ENCODE results near the gene TMSB4X. TPM values are rescaled to one million over a fixed set of nuclear protein-coding genes. Genes with fewer than 3 reads are reported as not detected.

Gene TMSB4X
- polyA plus RNA-seq, 1 of the 3 experiments (the other 2 are of a cell fraction) = 4,830 TPM

- TF ChIP-seq IRF3 (IDR thresholded peaks at IDR 0.05; ENCODE audit: low read depth, low read length) (no peak), MXI1 (IDR thresholded peaks at IDR 0.05; ENCODE audit: low read depth, low read length) (no peak), SIN3A (IDR thresholded peaks at IDR 0.05; ENCODE audit: borderline replicate concordance, low read depth, low read length) (no peak), TEAD4 (IDR thresholded peaks at IDR 0.05; ENCODE audit: borderline replicate concordance, insufficient read depth) (no peak; the same call in 1 of the 2 replicates), NFIC (IDR thresholded peaks at IDR 0.05; ENCODE audit: borderline replicate concordance) (no peak; the same call in 1 of the 2 replicates), EP300 (IDR thresholded peaks at IDR 0.05; ENCODE audit: borderline replicate concordance in 1 of 2, low read depth in 1 of 2, low read length in 1 of 2) (peak; percentile 47 to 48; a peak in 2 of 4 replicates)
Observed at GRCh38 chrX:13022926-13023325, 48.0 kb downstream of the TMSB4X start (continued).

GRCh38 chrX:13023567-13023966 is 48.7 kb downstream of the TMSB4X start:
- no peaks in the 10 kb centered on the region for H3K9me3 ChIP-seq
- H2AFZ ChIP-seq (ENCODE audit: low read depth) = no peak overlapping the region
- TF ChIP-seq TCF12 (IDR thresholded peaks at IDR 0.05) (no peak), POLR2AphosphoS5 (IDR thresholded peaks at IDR 0.05; ENCODE audit: low read depth, low read length) (no peak), SIN3A (IDR thresholded peaks at IDR 0.05; ENCODE audit: borderline replicate concordance, low read depth, low read length) (no peak), EP300 (IDR thresholded peaks at IDR 0.05; ENCODE audit: borderline replicate concordance in 1 of 2, low read depth in 1 of 2, low read length in 1 of 2) (no peak), FOXJ3 (CRISPR knock-in tag; IDR thresholded peaks at IDR 0.05) (no peak), FOSL2 (IDR thresholded peaks at IDR 0.05; ENCODE audit: borderline replicate concordance, low read depth) (no peak), MEF2A (IDR thresholded peaks at IDR 0.05; ENCODE audit: borderline replicate concordance, low read depth) (no peak)
- H3K4me1 ChIP-seq (ENCODE audit: control insufficient read depth in 1 of 2, insufficient read depth in 2 of 2, low read depth in 1 of 2, low read length in 1 of 2) = peaks cover 0 to 22% of the 10 kb centered on the region in 2 experiments
- no peak overlapping the region for H3K4me2 ChIP-seq
- no peaks in the 10 kb centered on the region for H3K79me2 ChIP-seq (ENCODE audit: insufficient read depth)
- H3K4me3 ChIP-seq (ENCODE audit: low read depth in 2 of 2, low read length in 1 of 2) = no peak overlapping the region
- CTCF ChIA-PET = interaction anchor here (1.0 kb wide), 1 partner anchor 17 kb away, joined by 3 read pairs; no protein-coding TSS in a partner anchor
- 76% methylated on average over 3 of the region's 3 CpGs for WGBS (ENCODE audit: low lambda C conversion rate)
- H3K27ac ChIP-seq (ENCODE audit: low read depth in 2 of 2, low read length in 1 of 2) = peak overlapping the region; percentile 39 to 62; a peak in 2 of 4 replicates
- no peak overlapping the region; the same call in 1 of the 2 replicates for H3K9ac ChIP-seq
- no peak for DNase-seq
- POLR2A ChIA-PET = no interaction called here
- no peaks in the 10 kb centered on the region for H3K27me3 ChIP-seq (ENCODE audit: insufficient read depth)
- H3K36me3 ChIP-seq (replicated peaks in 1 of 2; ENCODE audit: control insufficient read depth in 1 of 2, insufficient read depth in 2 of 2, low read length in 1 of 2) = no peaks in the 10 kb centered on the region
- no peaks in the 10 kb centered on the region for H3K9me2 ChIP-seq
- peaks cover 15% of the 10 kb centered on the region for H3F3A ChIP-seq (replicated peaks; ENCODE audit: insufficient read depth)
- H4K20me1 ChIP-seq (ENCODE audit: insufficient read depth) = no peaks in the 10 kb centered on the region

GRCh38 chrX:13023979-13024378 is 49.1 kb downstream of the TMSB4X start:
- CTCF ChIA-PET = interaction anchor here (1.0 kb wide), 1 partner anchor 17 kb away, joined by 3 read pairs; no protein-coding TSS in a partner anchor
- Histone ChIP-seq H3K27me3 (ENCODE audit: insufficient read depth) (no peaks in the 10 kb centered on the region), H3F3A (replicated peaks; ENCODE audit: insufficient read depth) (peaks cover 19% of the 10 kb centered on the region), H3K4me3 (ENCODE audit: low read depth in 2 of 2, low read length in 1 of 2) (no peak overlapping the region), H3K27ac (ENCODE audit: low read depth in 2 of 2, low read length in 1 of 2) (peak overlapping the region in 1 of 2 experiments; percentile 39; a peak in 1 of 4 replicates), H4K20me1 (ENCODE audit: insufficient read depth) (no peaks in the 10 kb centered on the region), H3K4me1 (ENCODE audit: control insufficient read depth in 1 of 2, insufficient read depth in 2 of 2, low read depth in 1 of 2, low read length in 1 of 2) (peaks cover 0 to 26% of the 10 kb centered on the region in 2 experiments), H3K79me2 (ENCODE audit: insufficient read depth) (no peaks in the 10 kb centered on the region), H3K4me2 (no peak overlapping the region), H2AFZ (ENCODE audit: low read depth) (no peak overlapping the region), H3K9me3 (no peaks in the 10 kb centered on the region), H3K36me3 (replicated peaks in 1 of 2; ENCODE audit: control insufficient read depth in 1 of 2, insufficient read depth in 2 of 2, low read length in 1 of 2) (no peaks in the 10 kb centered on the region), H3K9me2 (no peaks in the 10 kb centered on the region), H3K9ac (no peak overlapping the region)
- 47% methylated on average over 4 of the region's 4 CpGs for WGBS (ENCODE audit: low lambda C conversion rate)
- POLR2A ChIA-PET = no interaction called here
- no peak for DNase-seq
- TF ChIP-seq USF2 (IDR thresholded peaks at IDR 0.05; ENCODE audit: borderline replicate concordance, low read depth, low read length) (no peak), FOXJ3 (CRISPR knock-in tag; IDR thresholded peaks at IDR 0.05) (no peak), GABPA (IDR thresholded peaks at IDR 0.05; ENCODE audit: low read depth) (no peak), RFX5 (IDR thresholded peaks at IDR 0.05; ENCODE audit: low read length) (no peak), YY1 (IDR thresholded peaks at IDR 0.05; ENCODE audit: low read depth) (no peak), PBX3 (IDR thresholded peaks at IDR 0.05) (no peak), MXI1 (IDR thresholded peaks at IDR 0.05; ENCODE audit: low read depth, low read length) (no peak), SIN3A (IDR thresholded peaks at IDR 0.05; ENCODE audit: borderline replicate concordance, low read depth, low read length) (no peak), FOSL2 (IDR thresholded peaks at IDR 0.05; ENCODE audit: borderline replicate concordance, low read depth) (no peak), NRF1 (IDR thresholded peaks at IDR 0.05; ENCODE audit: low read depth, low read length) (no peak), EP300 (IDR thresholded peaks at IDR 0.05; ENCODE audit: borderline replicate concordance in 1 of 2, low read depth in 1 of 2, low read length in 1 of 2) (no peak), USF1 (IDR thresholded peaks at IDR 0.05; ENCODE audit: borderline replicate concordance, low read depth) (no peak), JUND (IDR thresholded peaks at IDR 0.05) (no peak), RAD21 (IDR thresholded peaks at IDR 0.05; ENCODE audit: low read length) (no peak), CHD2 (IDR thresholded peaks at IDR 0.05; ENCODE audit: low read length, partially characterized antibody) (no peak)
